Activated CD8-positive, alpha-beta memory T cell treated with anti-CD3 and anti-CD28 coated beads for 24 hours (primary cell): ENCODE measurements around the gene MIPEP.
"Not testable (repeated sequence)": the region's sequence is repeated elsewhere in the genome, so short reads cannot be mapped to it uniquely, and the experiment has no call there.

Experiments used
- DNase-seq: peaks from one replicate; pipeline ENCODE4 v3.0.0-alpha.2; 2020

MIPEP gene

GRCh38 chr13:23769401-23769800 lies 119.8 kb downstream of the MIPEP start:
- no peak for DNase-seq

- DNase-seq: no peak
Measured at GRCh38 chr13:23767838-23768237, 121.4 kb downstream of the MIPEP start.

- no peak for DNase-seq
Measured at GRCh38 chr13:23766939-23767338, 122.3 kb downstream of the MIPEP start.

- DNase-seq: no peak
Measured at GRCh38 chr13:23766283-23766682, 122.9 kb downstream of the MIPEP start.

GRCh38 chr13:23765531-23765930 lies 123.7 kb downstream of the MIPEP start:
- no peak for DNase-seq

- no peak for DNase-seq
Measured at GRCh38 chr13:23763318-23763717, 125.9 kb downstream of the MIPEP start.

- DNase-seq: not testable (repeated sequence)
Measured at GRCh38 chr13:23761760-23762159, 127.4 kb downstream of the MIPEP start.

GRCh38 chr13:23760000-23760399 lies 129.2 kb downstream of the MIPEP start:
- no peak for DNase-seq

GRCh38 chr13:23758798-23759527 lies 130.2 kb downstream of the MIPEP start:
- DNase-seq: no peak

- no peak for DNase-seq
Measured at GRCh38 chr13:23754997-23755396, 134.2 kb downstream of the MIPEP start.

- no peak for DNase-seq
Measured at GRCh38 chr13:23754506-23754905, 134.7 kb downstream of the MIPEP start.

- DNase-seq: no peak
Measured at GRCh38 chr13:23753458-23753857, 135.7 kb downstream of the MIPEP start.

GRCh38 chr13:23752111-23753001 lies 136.8 kb downstream of the MIPEP start:
- no peak for DNase-seq

- DNase-seq: no peak
Measured at GRCh38 chr13:23751195-23751594, 138.0 kb downstream of the MIPEP start.

GRCh38 chr13:23750383-23751121 lies 138.6 kb downstream of the MIPEP start:
- DNase-seq: no peak

GRCh38 chr13:23749288-23749873 lies 139.8 kb downstream of the MIPEP start:
- no peak for DNase-seq

- DNase-seq: no peak
Measured at GRCh38 chr13:23748109-23748990, 140.8 kb downstream of the MIPEP start.

GRCh38 chr13:23746141-23746540 lies 143.1 kb downstream of the MIPEP start:
- DNase-seq: not testable (repeated sequence)

- no peak for DNase-seq
Measured at GRCh38 chr13:23744315-23744714, 144.9 kb downstream of the MIPEP start.

- no peak for DNase-seq
Measured at GRCh38 chr13:23743278-23744076, 145.7 kb downstream of the MIPEP start.

GRCh38 chr13:23741879-23742510 lies 147.2 kb downstream of the MIPEP start:
- DNase-seq: no peak
